SU-DHL-6 (cell line): ENCODE measurements around the gene MDFIC.

ENCODE experiments used
- H2AFZ ChIP-seq: fragments of 200-600 bp; sonication (generic); 2 replicates; pipeline ENCODE4 v1.6.1; 2014; ENCODE audit warnings: low read depth, mild to moderate bottlenecking, moderate library complexity, mixed read lengths, antibody characterized with exemption, low read length; ENCODE audit not compliant: severe bottlenecking
- H3F3A ChIP-seq: fragments of 200-600 bp; shearing (Covaris generic); 2 replicates; pipeline ENCODE4 v1.6.0; 2016; ENCODE audit warnings: antibody characterized with exemption, mild to moderate bottlenecking; ENCODE audit not compliant: insufficient read depth
- H3K27ac ChIP-seq: fragments of 200-600 bp; sonication (generic); 2 replicates; pipeline ENCODE4 v1.5.1; 2016; ENCODE audit warnings: low read depth, mild to moderate bottlenecking, low read length, moderate library complexity, mixed read lengths
- H3K27me3 ChIP-seq: fragments of 200-600 bp; sonication (generic), shearing (Covaris generic); 2 replicates; pipeline ENCODE4 v1.6.0; 2014; ENCODE audit warnings: mild to moderate bottlenecking, low read length
- H3K36me3 ChIP-seq: fragments of 200-600 bp; sonication (generic); 2 replicates; pipeline ENCODE4 v1.6.1; 2014; ENCODE audit warnings: mild to moderate bottlenecking, low read length, mixed read lengths
- H3K4me2 ChIP-seq: fragments of 300-600, 200-600 bp; shearing (Covaris generic), sonication (generic); 2 replicates; pipeline ENCODE4 v1.6.0; 2014; ENCODE audit warnings: low read length, low read depth, mild to moderate bottlenecking; ENCODE audit not compliant: poor library complexity, severe bottlenecking
- H3K4me3 ChIP-seq: fragments of 200-600 bp; sonication (generic); 2 replicates; pipeline ENCODE4 v1.5.1; 2014; ENCODE audit warnings: antibody characterized with exemption, low read length, mild to moderate bottlenecking, mixed read lengths; ENCODE audit not compliant: insufficient read depth, poor library complexity, severe bottlenecking
- H3K79me2 ChIP-seq: fragments of 200-600 bp; sonication (generic); 2 replicates; pipeline ENCODE4 v1.6.1; 2014; ENCODE audit warnings: mild to moderate bottlenecking, low read length, moderate library complexity; ENCODE audit not compliant: insufficient read depth
- H3K9ac ChIP-seq: fragments of 200-600 bp; sonication (generic); 2 replicates; pipeline ENCODE4 v1.7.0; 2014; ENCODE audit warnings: mild to moderate bottlenecking, low read length
- H3K9me2 ChIP-seq: fragments of 200-600 bp; sonication (generic); replicated peaks from 2 replicates; pipeline ENCODE4 v1.6.1; 2014; ENCODE audit warnings: low read length; ENCODE audit not compliant: insufficient read depth
- H3K9me3 ChIP-seq: fragments of 200-600 bp; sonication (generic); 2 replicates; pipeline ENCODE4 v1.6.1; 2014; ENCODE audit warnings: low read length, mixed read lengths; ENCODE audit not compliant: insufficient read depth
- H4K20me1 ChIP-seq: fragments of 200-600 bp; sonication (generic); 2 replicates; pipeline ENCODE4 v1.6.1; 2014; ENCODE audit warnings: low read depth, mild to moderate bottlenecking, antibody characterized with exemption, low read length, moderate library complexity, mixed read lengths
- CTCF ChIP-seq: fragments of 200-600 bp; sonication (generic); IDR thresholded peaks from one replicate; pipeline ENCODE4 v1.5.1; 2017; ENCODE audit warnings: antibody characterized with exemption, mild to moderate bottlenecking, low read length, moderate library complexity; ENCODE audit not compliant: insufficient read depth, poor library complexity, severe bottlenecking
- EZH2phosphoT487 ChIP-seq: fragments of 200-600 bp; sonication (generic), shearing (Covaris generic); conservative IDR thresholded peaks from 2 replicates; pipeline ENCODE4 v1.6.1; 2018; ENCODE audit warnings: mild to moderate bottlenecking, antibody characterized with exemption, low read length, moderate library complexity, mixed read lengths

Gene MDFIC

GRCh38 chr7:114936471-114936870 is 14.6 kb downstream of the MDFIC start:
- Histone ChIP-seq H3K27ac (no peak overlapping the region), H3K79me2 (peaks cover 10% of the 10 kb centered on the region; the same call in 1 of the 2 replicates), H3K9ac (no peak overlapping the region)

GRCh38 chr7:114937446-114937845 is 15.6 kb downstream of the MDFIC start:
- Histone ChIP-seq H3K9me2 (no peaks in the 10 kb centered on the region), H3K27ac (no peak overlapping the region), H3K4me2 (no peak overlapping the region), H3K9ac (no peak overlapping the region), H3K9me3 (no peaks in the 10 kb centered on the region), H4K20me1 (no peaks in the 10 kb centered on the region), H3K79me2 (peaks cover 6% of the 10 kb centered on the region; the same call in 1 of the 2 replicates), H3F3A (no peaks in the 10 kb centered on the region), H3K4me3 (no peak overlapping the region), H2AFZ (no peak overlapping the region), H3K36me3 (no peaks in the 10 kb centered on the region), H3K27me3 (no peaks in the 10 kb centered on the region)
- TF ChIP-seq EZH2phosphoT487 (no peak), CTCF (no peak)

More at GRCh38 chr7:114936471-114936870, 14.6 kb downstream of the MDFIC start:
- Histone ChIP-seq H4K20me1 (no peaks in the 10 kb centered on the region), H3K27me3 (no peaks in the 10 kb centered on the region), H3K9me3 (no peaks in the 10 kb centered on the region), H3K4me2 (no peak overlapping the region), H3K36me3 (0 out of 2 replicates have a peak, but pooled peaks cover 2% of the 10 kb centered on the region), H3K4me3 (no peak overlapping the region), H3K9me2 (no peaks in the 10 kb centered on the region), H2AFZ (no peak overlapping the region), H3F3A (peaks cover 2% of the 10 kb centered on the region)
- no peak for TF ChIP-seq EZH2phosphoT487
- TF ChIP-seq CTCF: no peak

- no peaks in the 10 kb centered on the region for H3K9me3 ChIP-seq
- peaks cover 5% of the 10 kb centered on the region; the same call in 1 of the 2 replicates for H3K79me2 ChIP-seq
Observed at GRCh38 chr7:114938785-114939184, 16.9 kb downstream of the MDFIC start.

More at GRCh38 chr7:114938785-114939184, 16.9 kb downstream of the MDFIC start:
- Histone ChIP-seq H2AFZ (no peak overlapping the region), H3K9ac (no peak overlapping the region), H3K4me2 (no peak overlapping the region), H3K27ac (no peak overlapping the region), H3K27me3 (no peaks in the 10 kb centered on the region), H3F3A (no peaks in the 10 kb centered on the region), H3K4me3 (no peak overlapping the region), H3K9me2 (no peaks in the 10 kb centered on the region), H4K20me1 (no peaks in the 10 kb centered on the region), H3K36me3 (no peaks in the 10 kb centered on the region)
- no peak for TF ChIP-seq CTCF
- TF ChIP-seq EZH2phosphoT487: no peak
